ENCODE data around the gene ZFYVE27.

DNA sequence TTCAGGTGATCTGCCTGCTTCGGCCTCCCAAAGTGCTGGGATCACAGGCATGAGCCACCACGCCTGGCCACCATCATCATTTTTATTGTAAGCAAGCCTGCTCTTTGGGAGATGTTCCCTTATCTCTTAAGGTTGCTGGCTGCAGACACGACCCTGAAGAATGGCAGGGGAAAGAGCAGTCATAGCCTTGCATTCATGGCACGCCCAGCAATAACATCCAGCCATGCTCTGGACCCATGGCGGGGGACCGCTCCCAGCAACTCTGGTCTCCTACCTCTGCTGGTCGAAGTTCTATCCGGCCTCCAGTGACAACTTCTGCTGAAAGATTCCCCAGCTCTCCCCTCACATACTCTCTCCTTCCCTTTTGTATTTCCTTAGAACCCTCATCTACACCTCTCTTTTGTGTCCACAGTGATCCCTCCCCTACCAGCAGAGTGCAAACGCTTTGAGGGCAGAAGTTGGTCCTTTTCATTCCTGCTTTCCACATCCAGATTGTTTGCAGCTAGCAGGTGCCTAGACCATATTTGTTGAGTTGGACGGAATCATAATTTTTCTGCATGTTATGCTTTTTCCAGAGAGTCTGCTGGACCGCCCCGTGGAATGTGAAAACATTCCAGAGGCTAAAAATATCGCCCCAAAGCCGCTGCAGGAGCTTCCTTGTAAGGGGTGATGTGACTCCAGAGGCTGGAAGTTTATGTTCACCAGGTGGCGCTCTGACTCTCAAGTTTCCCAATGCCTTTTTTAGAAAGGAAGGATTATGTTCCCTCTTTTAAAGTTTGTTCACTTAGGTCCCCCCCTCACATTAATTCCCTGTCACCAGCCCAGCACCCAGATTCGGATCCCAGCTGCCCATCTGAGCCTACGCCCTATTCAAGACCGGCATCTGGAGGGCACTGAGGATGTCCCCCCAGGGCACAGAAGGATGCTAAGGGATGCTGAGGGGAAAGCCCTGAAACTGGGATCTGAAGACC is 27.7 kb upstream of the ZFYVE27 start:
- TF ChIP-seq EP300 (IDR thresholded peaks at IDR 0.05; ENCODE audit: borderline replicate concordance): no peak
- no peak for TF ChIP-seq MAX (IDR thresholded peaks at IDR 0.05)
- TF ChIP-seq TAF1 (IDR thresholded peaks at IDR 0.05; ENCODE audit: low read depth): no peak
- no peak for TF ChIP-seq FOXM1 (IDR thresholded peaks at IDR 0.05; ENCODE audit: borderline replicate concordance, low read depth)
- TF ChIP-seq TCF12 (IDR thresholded peaks at IDR 0.05; ENCODE audit: low read depth): no peak
- TF ChIP-seq REST (IDR thresholded peaks at IDR 0.05; ENCODE audit: low read depth): no peak
- TF ChIP-seq NFIC (IDR thresholded peaks at IDR 0.05): no peak
- no peak for TF ChIP-seq CREB1 (IDR thresholded peaks at IDR 0.05; ENCODE audit: low read depth)
- TF ChIP-seq CEBPB (IDR thresholded peaks at IDR 0.05): no peak
- TF ChIP-seq RAD21 (IDR thresholded peaks at IDR 0.05; ENCODE audit: low read depth): peak; percentile 89
